GM21576 (cell line): ENCODE measurements around the gene MASP1.

ENCODE experiments used
- ATAC-seq: cut with Tn5 transposase; IDR thresholded peaks from one replicate; pipeline ENCODE4 v1.9.1; 2021; ENCODE audit warnings: mild to moderate bottlenecking, moderate library complexity; ENCODE audit not compliant: unreplicated experiment

Gene MASP1

DNA sequence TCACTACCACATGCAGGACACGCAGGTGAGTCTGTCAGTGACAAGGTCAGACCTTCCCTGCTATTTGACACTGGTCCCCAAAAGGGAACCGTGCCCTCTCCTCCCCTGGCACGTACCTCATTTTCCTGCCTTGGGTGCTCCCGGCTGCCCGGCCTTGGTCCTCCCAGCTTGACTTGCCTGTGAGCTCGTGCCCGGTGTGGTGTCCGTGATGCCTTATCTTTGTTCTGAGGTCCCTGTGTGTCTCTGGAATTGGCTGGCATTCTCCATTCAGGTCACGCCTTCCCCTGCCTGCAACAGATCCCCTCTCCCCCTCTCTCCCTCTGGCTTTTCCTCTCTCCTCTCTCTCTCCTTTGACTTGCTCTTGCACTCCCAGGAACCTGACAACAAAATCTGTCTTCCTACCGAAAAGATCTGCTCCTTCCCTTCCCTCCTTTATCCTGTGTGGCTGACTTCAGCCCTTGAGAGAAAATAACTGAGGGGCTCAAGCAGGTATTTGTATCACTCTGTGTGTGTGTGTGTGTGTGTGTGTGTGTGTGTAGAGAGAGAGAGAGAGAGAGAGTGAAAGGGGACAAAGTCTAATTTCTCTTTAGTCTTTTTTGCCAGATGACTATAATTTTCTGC is at the start of gene MASP1:
Gene MASP1 (minus strand): TSS at position 226 of the 621 bp plus-strand sequence. CDS start 105 bp downstream, at position 121.
- ATAC-seq = no peak

DNA sequence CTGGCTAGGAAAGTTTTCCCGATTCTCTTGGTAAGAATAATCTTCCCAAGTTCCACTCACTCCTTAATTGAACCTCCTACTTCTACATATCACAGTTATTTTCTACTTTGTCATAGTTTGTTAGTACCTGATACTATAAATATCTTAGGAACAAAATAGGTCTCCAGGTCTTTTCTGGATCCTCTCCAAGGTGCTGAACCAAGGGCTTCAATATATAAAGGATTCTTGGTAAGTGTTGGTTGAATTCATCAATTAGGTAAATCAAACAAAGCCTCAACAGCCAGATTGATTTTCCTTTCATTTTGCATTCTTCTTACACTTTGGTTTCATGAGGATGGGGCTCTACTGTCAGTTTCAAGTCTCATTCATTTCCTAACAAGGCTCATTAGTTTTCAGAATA is 49.0 kb upstream of the MASP1 start:
- no peak for ATAC-seq

DNA sequence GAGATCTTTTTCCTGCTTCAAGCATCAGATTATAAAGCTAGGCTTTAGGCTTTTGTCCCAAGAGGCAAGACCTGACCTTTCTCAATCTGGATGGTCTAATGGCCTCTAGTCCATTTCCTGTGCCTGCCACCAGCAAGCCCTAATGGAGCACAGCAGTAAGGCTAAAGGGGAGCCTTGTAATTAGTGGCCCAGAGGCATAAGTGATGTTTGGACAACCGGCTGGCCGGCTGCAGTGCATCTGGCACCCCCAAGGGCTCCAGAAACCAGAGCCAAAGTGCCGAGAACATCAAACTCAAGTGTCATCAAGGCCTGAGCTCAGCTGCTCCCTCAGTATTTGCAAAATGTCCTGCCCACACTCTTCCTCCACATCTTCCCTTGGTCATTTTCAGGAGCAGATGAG is 44.8 kb upstream of the MASP1 start:
- no peak for ATAC-seq

DNA sequence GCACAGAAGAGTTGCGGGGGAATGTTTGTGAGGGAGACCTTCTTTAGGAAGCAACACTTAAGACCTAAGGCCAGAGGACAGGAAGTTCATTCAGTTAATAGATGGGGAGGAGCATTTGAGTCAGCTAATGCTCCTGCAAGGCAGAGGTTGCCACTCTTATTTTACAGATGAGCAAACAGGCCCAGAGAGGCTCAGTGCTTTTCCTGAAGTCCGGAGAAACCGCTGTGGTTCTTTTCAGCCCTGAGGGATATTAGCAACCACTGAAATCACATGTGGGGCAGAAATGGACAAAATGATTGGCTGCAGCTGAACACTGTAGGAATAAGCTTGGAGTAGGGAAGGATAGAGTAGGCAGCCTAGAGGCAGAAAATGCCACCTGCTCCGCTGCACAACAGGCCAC is 43.4 kb upstream of the MASP1 start:
- ATAC-seq = no peak

GRCh38 chr3:187328691-187329090 is 37.2 kb upstream of the MASP1 start:
- ATAC-seq = no peak

- no peak for ATAC-seq
Observed at GRCh38 chr3:187327845-187328244, 36.3 kb upstream of the MASP1 start.

DNA sequence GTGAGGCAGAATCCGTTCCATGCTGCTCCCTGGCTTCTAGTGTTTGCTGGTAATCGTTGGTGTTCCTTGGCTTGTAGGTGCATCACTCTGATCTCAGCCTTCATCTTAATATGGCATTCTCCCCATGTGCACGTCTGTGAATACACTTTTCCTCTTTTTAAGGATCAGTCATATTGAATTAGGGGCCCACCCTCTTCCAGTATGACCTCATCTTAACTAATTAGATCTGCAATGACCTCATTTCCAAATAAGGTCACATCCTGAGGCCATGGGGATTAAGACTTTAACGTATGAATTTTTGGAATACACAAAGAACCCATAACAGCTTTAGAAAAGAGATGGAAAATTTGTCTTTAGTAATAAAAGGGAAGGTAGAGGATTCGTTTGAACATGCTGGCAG is 34.1 kb upstream of the MASP1 start:
- ATAC-seq = no peak

DNA sequence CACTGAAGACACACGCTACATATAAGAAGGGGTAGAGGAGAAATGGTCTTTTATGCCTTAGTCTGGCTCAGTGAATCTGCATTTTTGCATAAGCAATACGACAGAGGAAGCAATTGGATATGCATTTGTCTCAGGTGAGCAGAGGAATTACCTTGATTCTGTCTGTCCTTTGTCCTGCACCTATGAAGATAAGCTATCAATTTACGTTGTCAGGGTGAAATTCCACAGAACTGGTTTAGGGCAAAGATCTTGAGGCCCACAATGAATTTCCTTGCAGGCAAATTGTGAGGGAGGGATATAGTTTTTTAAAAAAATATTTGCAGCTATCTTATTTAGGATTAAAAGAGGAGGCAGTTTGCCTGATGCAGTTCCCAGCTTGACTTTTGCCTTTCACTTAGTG is 31.6 kb upstream of the MASP1 start:
- no peak for ATAC-seq

DNA sequence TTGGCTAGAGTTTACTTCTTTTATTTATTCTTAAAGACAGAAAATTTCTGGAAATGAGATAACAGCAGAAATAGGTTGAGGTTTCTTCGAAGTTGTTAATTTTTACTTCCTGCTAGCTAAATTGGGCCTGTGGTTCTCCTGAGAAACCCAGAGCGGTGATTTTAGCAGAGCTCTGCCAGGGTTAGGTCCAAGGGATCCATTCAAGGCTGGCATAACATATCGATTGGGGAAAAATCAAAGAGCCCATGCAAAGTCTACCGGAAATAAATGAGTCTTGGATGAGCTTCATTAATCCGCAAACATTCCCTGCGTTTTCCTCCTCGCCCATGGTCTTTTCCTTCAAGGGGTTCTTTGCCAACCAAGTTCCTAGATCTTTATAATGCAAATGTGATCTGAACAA is 30.8 kb upstream of the MASP1 start:
- no peak for ATAC-seq

DNA sequence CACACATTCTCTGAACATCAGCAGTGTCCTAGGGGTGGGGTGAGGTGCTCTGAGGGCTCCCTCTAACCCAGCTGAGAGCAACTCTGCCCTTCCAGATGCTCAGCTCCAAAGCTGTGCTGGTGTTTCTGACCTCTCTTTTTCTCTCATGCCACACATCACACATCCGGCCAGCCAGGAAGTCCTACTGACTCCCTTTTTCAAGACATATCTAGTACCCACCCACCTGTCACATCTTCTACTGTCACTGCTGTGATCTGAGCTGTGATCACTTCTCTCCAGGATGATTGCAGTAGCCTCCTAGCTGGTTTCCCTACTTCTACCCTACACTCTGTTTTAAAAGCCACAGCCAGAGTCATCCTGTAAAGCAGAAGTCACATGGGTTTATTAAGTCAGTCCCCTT is 30.2 kb upstream of the MASP1 start:
- no peak for ATAC-seq

DNA sequence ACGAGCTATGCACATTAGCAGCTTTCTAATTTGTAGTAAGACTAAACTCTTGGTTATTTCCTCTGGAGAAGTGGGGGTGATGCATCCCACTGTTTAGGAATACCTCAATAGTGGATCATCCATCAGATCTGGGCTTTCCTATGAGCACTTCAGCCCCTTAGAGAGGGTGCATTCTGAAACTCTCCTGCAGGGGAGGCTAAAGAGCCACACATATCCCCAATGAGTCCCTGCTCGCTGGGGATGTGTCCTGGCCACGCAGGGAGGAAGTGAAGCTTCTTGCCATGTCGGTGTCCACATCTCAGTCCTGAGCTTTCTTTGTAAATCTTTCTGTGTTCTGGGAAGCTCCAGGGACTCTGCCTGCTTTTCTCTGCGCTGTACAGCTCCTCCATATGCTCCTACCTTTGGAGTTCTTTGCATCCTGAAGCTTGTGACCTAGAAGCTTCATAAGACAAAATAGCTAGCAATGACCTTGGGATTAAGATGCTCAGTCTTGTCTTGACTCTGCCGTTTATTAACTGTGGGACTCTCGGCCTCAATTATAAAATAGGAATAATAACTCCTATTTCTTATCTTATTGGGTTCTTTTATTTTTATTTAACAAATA is 28.3 kb upstream of the MASP1 start:
- peak; percentile 83 for ATAC-seq

- ATAC-seq = no peak
Observed at GRCh38 chr3:187318819-187319616, 27.5 kb upstream of the MASP1 start.

DNA sequence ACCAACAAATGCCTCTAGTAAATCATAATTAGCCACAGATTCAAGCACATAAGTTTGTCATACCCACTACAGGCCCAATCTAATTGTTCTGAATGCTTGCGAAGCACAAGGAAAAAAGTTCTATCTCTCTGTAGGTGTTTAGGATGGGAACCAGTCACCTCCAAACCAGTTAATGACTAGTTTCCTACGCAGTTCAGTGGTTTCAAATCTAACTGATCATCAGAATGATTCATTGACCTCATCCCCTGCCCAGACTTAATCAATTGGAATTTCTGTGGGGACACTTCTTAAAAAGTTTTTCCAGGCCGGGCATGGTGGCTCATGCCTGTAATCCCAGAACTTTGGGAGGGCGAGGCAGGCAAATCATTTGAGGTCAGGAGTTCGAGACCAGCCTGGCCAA is 24.3 kb upstream of the MASP1 start:
- ATAC-seq = no peak

- ATAC-seq = no peak
Observed at GRCh38 chr3:187314176-187314575, 22.6 kb upstream of the MASP1 start.

DNA sequence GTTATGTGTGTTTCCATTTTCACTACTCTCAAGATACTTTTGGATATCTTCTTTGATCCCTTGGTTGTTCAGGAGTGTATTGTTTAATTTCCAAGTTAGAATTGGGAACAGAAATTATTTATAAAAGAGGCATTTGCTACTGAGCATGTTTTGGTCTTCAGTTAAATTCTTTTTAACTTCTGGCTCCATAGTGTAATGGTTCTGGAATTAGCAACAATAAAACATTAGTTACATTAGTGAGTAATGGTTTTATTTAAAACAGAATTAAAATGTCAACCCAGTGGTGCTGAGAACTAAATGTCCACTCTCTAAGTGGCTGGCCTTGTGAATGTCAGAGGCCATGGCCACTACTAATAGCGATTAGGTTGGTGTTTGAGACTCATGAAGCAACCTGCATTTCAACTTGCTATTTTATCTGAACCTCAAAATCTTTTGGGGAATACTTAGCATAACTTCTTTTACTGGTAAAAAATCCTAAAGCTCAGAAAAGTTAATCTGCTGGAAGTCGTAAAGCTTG is 19.5 kb upstream of the MASP1 start:
- no peak for ATAC-seq

GRCh38 chr3:187310226-187310625 is 18.7 kb upstream of the MASP1 start:
- ATAC-seq = no peak

DNA sequence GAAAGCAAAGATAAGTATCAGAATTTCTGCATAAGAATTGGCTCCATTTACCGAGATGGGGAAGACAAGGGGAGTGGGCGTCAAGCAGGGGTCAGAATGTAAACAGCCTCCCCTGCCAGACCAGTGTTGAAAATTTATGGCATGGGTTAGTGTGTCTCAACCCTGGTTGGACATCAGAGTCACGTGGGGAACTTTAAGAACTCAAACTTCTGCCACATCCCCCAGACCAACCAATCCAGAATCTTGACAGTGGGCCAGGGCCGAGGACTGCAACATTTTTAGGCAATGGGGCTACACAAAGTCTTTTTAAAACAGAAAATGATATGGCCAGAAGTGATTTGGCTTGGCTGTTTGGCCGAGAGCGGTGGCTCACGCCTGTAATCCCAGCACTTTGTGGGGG is 14.3 kb upstream of the MASP1 start:
- no peak for ATAC-seq

GRCh38 chr3:187299611-187300010 is 8.1 kb upstream of the MASP1 start:
- ATAC-seq = no peak

DNA sequence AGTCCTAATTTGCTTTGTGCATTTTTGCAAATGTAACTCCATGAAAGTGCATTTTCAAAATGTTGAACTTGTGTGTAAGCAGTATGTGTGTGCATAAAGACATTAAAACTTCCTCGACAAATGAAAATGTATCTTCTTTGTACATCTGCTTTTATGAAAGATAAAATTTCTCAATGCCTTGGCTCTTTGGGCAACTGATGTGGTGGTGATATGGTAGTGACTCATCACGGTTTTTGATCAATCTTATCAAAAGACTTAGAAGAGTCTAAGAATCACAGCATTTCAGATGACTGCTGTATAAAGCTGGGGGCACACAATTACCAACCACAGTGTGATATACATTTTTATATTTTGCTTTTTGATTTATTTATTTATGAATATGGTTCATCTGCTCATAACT is 5.4 kb upstream of the MASP1 start:
- ATAC-seq = no peak

GRCh38 chr3:187296058-187296457 is 4.5 kb upstream of the MASP1 start:
- ATAC-seq = no peak

GRCh38 chr3:187295316-187296034 is 3.9 kb upstream of the MASP1 start:
- no peak for ATAC-seq
